H1 (cell line): ENCODE measurements around the gene USP7.

Experiments used
- CHD2 ChIP-seq: IDR thresholded peaks from 2 replicates; pipeline ENCODE4 v1.6.1; 2012; ENCODE audit warnings: low read length, improper control_type of control experiment
- CREB1 ChIP-seq: IDR thresholded peaks from 2 replicates; pipeline ENCODE4 v1.6.1; 2012; ENCODE audit warnings: inconsistent platforms
- CTCF ChIP-seq, 3 experiments: IDR thresholded peaks; 1 replicate in 2 of 3; 2 replicates in 1 of 3; pipeline versions ENCODE4 v1.5.1 to v1.6.1; 2011; ENCODE audit warnings: low read length in 3 of 3, mild to moderate bottlenecking in 3 of 3, inconsistent platforms in 2 of 3, low read depth in 1 of 3, moderate library complexity in 1 of 3; ENCODE audit not compliant: insufficient read depth in 1 of 3; ENCODE audit errors: control extremely low read depth in 1 of 3
- EZH2 ChIP-seq: fragments of 200-600 bp; sonication (generic); IDR thresholded peaks from 2 replicates; pipeline ENCODE4 v1.7.1; 2012; ENCODE audit warnings: low read depth, mild to moderate bottlenecking, moderate library complexity, low read length, inconsistent platforms; ENCODE audit not compliant: severe bottlenecking
- KDM1A ChIP-seq: fragments of 200-600, 300-600 bp; sonication (generic); IDR thresholded peaks from 2 replicates; pipeline ENCODE4 v1.7.1; 2016; ENCODE audit warnings: mild to moderate bottlenecking, low read length, borderline replicate concordance
- POLR2A ChIP-seq, 2 experiments: IDR thresholded peaks; 1 replicate in 1 of 2; 2 replicates in 1 of 2; pipeline ENCODE4 v1.6.1; 2011; ENCODE audit warnings: low read depth in 2 of 2, low read length in 2 of 2, mild to moderate bottlenecking in 2 of 2; ENCODE audit errors: control extremely low read depth in 1 of 2
- RAD21 ChIP-seq, 2 experiments: IDR thresholded peaks in 1 of 2; conservative IDR thresholded peaks in 1 of 2; 2 replicates each; pipeline ENCODE4 v1.6.1; 2011; ENCODE audit warnings: low read depth in 2 of 2, low read length in 2 of 2, improper control_type of control experiment in 1 of 2, inconsistent platforms in 1 of 2, mild to moderate bottlenecking in 1 of 2, moderate library complexity in 1 of 2
- RFX5 ChIP-seq: IDR thresholded peaks from 2 replicates; pipeline ENCODE4 v1.6.1; 2011; ENCODE audit warnings: low read depth, low read length, improper control_type of control experiment, borderline replicate concordance
- SP1 ChIP-seq: IDR thresholded peaks from 2 replicates; pipeline ENCODE4 v1.6.1; 2011; ENCODE audit warnings: low read depth, low read length

DNA sequence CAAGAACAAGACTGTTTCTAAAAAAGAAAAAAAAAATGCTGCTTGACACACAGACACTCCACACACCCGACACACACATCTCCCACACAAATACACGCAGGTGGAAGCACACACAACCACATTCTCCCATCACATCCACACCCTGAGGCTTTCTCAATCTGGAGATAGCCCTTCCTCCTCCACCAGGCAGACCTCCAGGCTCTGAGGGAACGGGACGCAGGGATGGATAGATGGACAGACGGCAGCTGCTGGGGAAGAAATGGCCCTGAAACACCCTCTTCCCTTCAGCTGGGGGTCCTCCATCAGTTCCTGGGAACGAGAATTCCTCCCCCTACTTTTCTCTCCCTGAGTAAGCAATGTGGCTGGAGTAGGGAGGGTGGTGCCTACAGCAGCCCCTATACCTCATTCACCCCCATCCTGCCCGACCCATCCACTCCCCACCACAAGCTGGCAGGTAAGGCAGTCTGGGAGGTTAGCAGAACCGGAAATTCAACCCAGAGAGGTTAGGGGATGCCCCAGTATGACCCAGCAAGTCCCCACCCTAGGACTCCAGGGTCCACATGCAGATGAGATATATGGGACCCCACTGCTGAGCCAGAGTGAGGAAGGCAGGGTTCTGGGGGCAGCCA, 85.7 kb downstream of the USP7 start:
- TF ChIP-seq CHD2 = no peak
- no peak for TF ChIP-seq CTCF (IDR thresholded peaks at IDR 0.05; ENCODE audit: control extremely low read depth in 1 of 3, insufficient read depth in 1 of 3, low read depth in 1 of 3, low read length in 3 of 3)
- TF ChIP-seq RAD21 (IDR thresholded peaks at IDR 0.05 in 1 of 2, conservative IDR thresholded peaks at IDR 0.05 in 1 of 2; ENCODE audit: low read depth in 2 of 2, low read length in 2 of 2) = no peak
- no peak for TF ChIP-seq SP1
- no peak for TF ChIP-seq EZH2
- TF ChIP-seq KDM1A = no peak
- TF ChIP-seq RFX5 = no peak
- no peak for TF ChIP-seq POLR2A (IDR thresholded peaks at IDR 0.05; ENCODE audit: control extremely low read depth in 1 of 2, low read depth in 2 of 2, low read length in 2 of 2)
- TF ChIP-seq CREB1 = no peak
